Measurements from ENCODE around the gene FOXD1. TPM values are rescaled to one million over a fixed set of nuclear protein-coding genes. Genes with fewer than 3 reads are reported as not detected.

The FOXD1 gene
- total and polyA plus RNA-seq, 4 experiments from 2014 or later = 0.08 TPM; not detected in 3

GRCh38 chr5:73426034-73426433 lies 22.5 kb downstream of the FOXD1 start:
- no peak for DNase-seq
- ChIA-PET CTCF (ENCODE audit: partially characterized antibody) (interaction anchor here (1.1 to 1.3 kb wide), 3 partner anchors 9 to 24 kb away, joined by 3 to 4 read pairs (median 4); no protein-coding TSS in a partner anchor), POLR2A (ENCODE audit: partially characterized antibody) (no interaction called here)
- Histone ChIP-seq H3K36me3 (ENCODE audit: insufficient read depth, low read length) (no peaks in the 10 kb centered on the region), H3K4me3 (ENCODE audit: low read length in 2 of 2) (no peak overlapping the region), H3K27ac (ENCODE audit: low read depth, low read length) (no peak overlapping the region), H3K27me3 (ENCODE audit: insufficient read depth, low read length) (peaks cover 13% of the 10 kb centered on the region), H3K4me1 (ENCODE audit: insufficient read depth, low read length) (no peaks in the 10 kb centered on the region), H3K9me3 (ENCODE audit: control insufficient read depth in 1 of 2, low read length in 2 of 2) (no peaks in the 10 kb centered on the region)
- H3K4me3 Mint-ChIP-seq = no peak overlapping the region
- H3K27ac Mint-ChIP-seq = no peak overlapping the region
- intact Hi-C loops (cut with micrococcal nuclease) = no loop called here
- H3K4me1 Mint-ChIP-seq = peaks cover 0 to 2% (median 0%) of the 10 kb centered on the region in 4 donors
- peaks cover 26 to 47% of the 10 kb centered on the region in 2 donors for H3K27me3 Mint-ChIP-seq
- H3K36me3 Mint-ChIP-seq = no peaks in the 10 kb centered on the region
- peaks cover 0 to under 1% (median 0%) of the 10 kb centered on the region in 8 donors for H3K9me3 Mint-ChIP-seq

- H3K27me3 ChIP-seq (ENCODE audit: insufficient read depth, low read length) = peaks cover 25% of the 10 kb centered on the region
- H3K4me3 ChIP-seq (ENCODE audit: low read length in 2 of 2) = no peak overlapping the region
- H3K36me3 Mint-ChIP-seq = no peaks in the 10 kb centered on the region
- H3K9me3 ChIP-seq (ENCODE audit: control insufficient read depth in 1 of 2, low read length in 2 of 2) = no peaks in the 10 kb centered on the region
- no peak overlapping the region for H3K27ac Mint-ChIP-seq
- DNase-seq = no peak
- H3K27ac ChIP-seq (ENCODE audit: low read depth, low read length) = no peak overlapping the region
- ChIA-PET POLR2A (ENCODE audit: partially characterized antibody) (no interaction called here), CTCF (ENCODE audit: partially characterized antibody) (no interaction called here)
- no peaks in the 10 kb centered on the region for H3K36me3 ChIP-seq (ENCODE audit: insufficient read depth, low read length)
- peaks cover 8 to 14% (median 9%) of the 10 kb centered on the region in 4 donors for H3K4me1 Mint-ChIP-seq
- H3K4me3 Mint-ChIP-seq = no peak overlapping the region
- peaks cover 10% of the 10 kb centered on the region for H3K4me1 ChIP-seq (ENCODE audit: insufficient read depth, low read length)
- intact Hi-C loops (cut with micrococcal nuclease) = loop anchor here (5.0 kb wide), 1 partner anchor 37 kb away; no protein-coding TSS in a partner anchor
- peaks cover 0 to 6% (median 2%) of the 10 kb centered on the region in 8 donors for H3K9me3 Mint-ChIP-seq
- H3K27me3 Mint-ChIP-seq = peaks cover 34 to 52% of the 10 kb centered on the region in 2 donors
Measured at GRCh38 chr5:73424556-73424977, 24.0 kb downstream of the FOXD1 start.

- peaks cover 0 to 6% (median 2%) of the 10 kb centered on the region in 8 donors for H3K9me3 Mint-ChIP-seq
- no peak overlapping the region for H3K27ac Mint-ChIP-seq
- Histone ChIP-seq H3K27ac (ENCODE audit: low read depth, low read length) (no peak overlapping the region), H3K9me3 (ENCODE audit: control insufficient read depth in 1 of 2, low read length in 2 of 2) (no peaks in the 10 kb centered on the region), H3K4me1 (ENCODE audit: insufficient read depth, low read length) (peaks cover 15% of the 10 kb centered on the region), H3K36me3 (ENCODE audit: insufficient read depth, low read length) (no peaks in the 10 kb centered on the region), H3K27me3 (ENCODE audit: insufficient read depth, low read length) (peaks cover 46% of the 10 kb centered on the region), H3K4me3 (ENCODE audit: low read length in 2 of 2) (no peak overlapping the region)
- H3K4me3 Mint-ChIP-seq = no peak overlapping the region
- peaks cover 54 to 64% of the 10 kb centered on the region in 2 donors for H3K27me3 Mint-ChIP-seq
- intact Hi-C loops (cut with micrococcal nuclease) = loop anchor here (5.0 kb wide), 1 partner anchor 35 kb away; no protein-coding TSS in a partner anchor
- POLR2A ChIA-PET (ENCODE audit: partially characterized antibody) = no interaction called here
- peaks cover 8 to 22% (median 15%) of the 10 kb centered on the region in 4 donors for H3K4me1 Mint-ChIP-seq
- CTCF ChIA-PET (ENCODE audit: partially characterized antibody) = interaction anchor here (0.8 to 1.2 kb wide), 3 partner anchors 29 to 172 kb away, joined by 3 to 4 read pairs (median 3); no protein-coding TSS in a partner anchor
- DNase-seq = no peak
- H3K36me3 Mint-ChIP-seq = no peaks in the 10 kb centered on the region
Measured at GRCh38 chr5:73422164-73422563, 26.4 kb downstream of the FOXD1 start.

- Mint-ChIP-seq H3K4me1 (peaks cover 8 to 22% (median 15%) of the 10 kb centered on the region in 4 donors), H3K4me3 (no peak overlapping the region), H3K36me3 (no peaks in the 10 kb centered on the region), H3K27me3 (peaks cover 61 to 69% of the 10 kb centered on the region in 2 donors), H3K9me3 (peaks cover 0 to 6% (median 2%) of the 10 kb centered on the region in 8 donors), H3K27ac (no peak overlapping the region)
- intact Hi-C loops (cut with micrococcal nuclease) = loop anchor here (2.0 to 5.0 kb wide), 2 partner anchors 14 to 33 kb away; no protein-coding TSS in a partner anchor
- H3K4me1 ChIP-seq (ENCODE audit: insufficient read depth, low read length) = peaks cover 15% of the 10 kb centered on the region
- no peak for DNase-seq
- no peak overlapping the region for H3K4me3 ChIP-seq (ENCODE audit: low read length in 2 of 2)
- no peaks in the 10 kb centered on the region for H3K36me3 ChIP-seq (ENCODE audit: insufficient read depth, low read length)
- H3K27ac ChIP-seq (ENCODE audit: low read depth, low read length) = no peak overlapping the region
- ChIA-PET CTCF (ENCODE audit: partially characterized antibody) (no interaction called here), POLR2A (ENCODE audit: partially characterized antibody) (interaction anchor here (0.9 kb wide), 1 partner anchor 28 kb away, joined by 3 read pairs; the partner anchor contains the start of gene FOXD1)
- H3K9me3 ChIP-seq (ENCODE audit: control insufficient read depth in 1 of 2, low read length in 2 of 2) = no peaks in the 10 kb centered on the region
- peaks cover 51% of the 10 kb centered on the region for H3K27me3 ChIP-seq (ENCODE audit: insufficient read depth, low read length)
Measured at GRCh38 chr5:73420666-73421065, 27.9 kb downstream of the FOXD1 start.

GRCh38 chr5:73419465-73420390 lies 28.8 kb downstream of the FOXD1 start:
- intact Hi-C loops (cut with micrococcal nuclease) = loop anchor here (2.0 to 5.0 kb wide), 2 partner anchors 15 to 32 kb away; no protein-coding TSS in a partner anchor
- Mint-ChIP-seq H3K27me3 (peaks cover 68 to 72% of the 10 kb centered on the region in 2 donors), H3K36me3 (peaks cover 0 to 3% of the 10 kb centered on the region in 2 donors), H3K4me3 (peak overlapping the region in 7 of 8 donors; percentile 21 to 78 (median 57)), H3K4me1 (peaks cover 8 to 22% (median 15%) of the 10 kb centered on the region in 4 donors), H3K9me3 (peaks cover 0 to 6% (median 2%) of the 10 kb centered on the region in 8 donors), H3K27ac (no peak overlapping the region)
- Histone ChIP-seq H3K27me3 (ENCODE audit: insufficient read depth, low read length) (peaks cover 61% of the 10 kb centered on the region), H3K36me3 (ENCODE audit: insufficient read depth, low read length) (no peaks in the 10 kb centered on the region), H3K4me1 (ENCODE audit: insufficient read depth, low read length) (peaks cover 15% of the 10 kb centered on the region), H3K27ac (ENCODE audit: low read depth, low read length) (no peak overlapping the region), H3K9me3 (ENCODE audit: control insufficient read depth in 1 of 2, low read length in 2 of 2) (no peaks in the 10 kb centered on the region), H3K4me3 (ENCODE audit: low read length in 2 of 2) (no peak overlapping the region)
- no peak for DNase-seq
- ChIA-PET CTCF (ENCODE audit: partially characterized antibody) (interaction anchor here (1.3 to 2.1 kb wide), 3 partner anchors 14 to 35 kb away, joined by 4 to 7 read pairs (median 6); no protein-coding TSS in a partner anchor), POLR2A (ENCODE audit: partially characterized antibody) (interaction anchor here (0.9 kb wide), 1 partner anchor 29 kb away, joined by 3 read pairs; the partner anchor contains the start of gene FOXD1)

- Mint-ChIP-seq H3K27me3 (peaks cover 69 to 72% of the 10 kb centered on the region in 2 donors), H3K4me3 (peak overlapping the region in 5 of 8 donors; percentile 4 to 53 (median 30)), H3K27ac (no peak overlapping the region), H3K36me3 (peaks cover 0 to 5% of the 10 kb centered on the region in 2 donors), H3K9me3 (peaks cover 0 to 6% (median 3%) of the 10 kb centered on the region in 8 donors), H3K4me1 (peaks cover 8 to 22% (median 15%) of the 10 kb centered on the region in 4 donors)
- DNase-seq = no peak
- H3K9me3 ChIP-seq (ENCODE audit: control insufficient read depth in 1 of 2, low read length in 2 of 2) = no peaks in the 10 kb centered on the region
- peaks cover 15% of the 10 kb centered on the region for H3K4me1 ChIP-seq (ENCODE audit: insufficient read depth, low read length)
- no peak overlapping the region for H3K27ac ChIP-seq (ENCODE audit: low read depth, low read length)
- intact Hi-C loops (cut with micrococcal nuclease) = no loop called here
- no peaks in the 10 kb centered on the region for H3K36me3 ChIP-seq (ENCODE audit: insufficient read depth, low read length)
- H3K4me3 ChIP-seq (ENCODE audit: low read length in 2 of 2) = no peak overlapping the region
- H3K27me3 ChIP-seq (ENCODE audit: insufficient read depth, low read length) = peaks cover 61% of the 10 kb centered on the region
- ChIA-PET POLR2A (ENCODE audit: partially characterized antibody) (no interaction called here), CTCF (ENCODE audit: partially characterized antibody) (interaction anchor here (0.8 to 2.1 kb wide), 4 partner anchors 9 to 35 kb away, joined by 3 to 7 read pairs (median 5); no protein-coding TSS in a partner anchor)
Measured at GRCh38 chr5:73419117-73419464, 29.5 kb downstream of the FOXD1 start.
